IMR-90 (cell line): ENCODE data around the gene ZNF782.

Experiments
- CTCF ChIP-seq: conservative IDR thresholded peaks from 2 replicates; pipeline ENCODE4 v1.5.1; 2012; ENCODE audit warnings: mild to moderate bottlenecking, low read depth, low read length, improper control_type of control experiment
- MAFK ChIP-seq: IDR thresholded peaks from 2 replicates; pipeline ENCODE4 v1.6.1; 2012; ENCODE audit warnings: low read depth, low read length, improper control_type of control experiment
- MXI1 ChIP-seq: IDR thresholded peaks from 2 replicates; pipeline ENCODE4 v1.6.1; 2012; ENCODE audit warnings: low read depth, mild to moderate bottlenecking, low read length, moderate library complexity, borderline replicate concordance
- RAD21 ChIP-seq: IDR thresholded peaks from 2 replicates; pipeline ENCODE4 v1.6.1; 2012; ENCODE audit warnings: low read length, improper control_type of control experiment
- SMC3 ChIP-seq: fragments of 150-350 bp; IDR thresholded peaks from 2 replicates; pipeline ENCODE4 v1.6.1; 2016; ENCODE audit warnings: low read depth, mild to moderate bottlenecking, antibody characterized with exemption, low read length, moderate library complexity
- USF2 ChIP-seq: fragments of 150-350 bp; IDR thresholded peaks from 2 replicates; pipeline ENCODE4 v1.6.1; 2017; ENCODE audit warnings: mild to moderate bottlenecking, antibody characterized with exemption, low read length, low read depth

- TF ChIP-seq CTCF: no peak
- no peak for TF ChIP-seq RAD21
- TF ChIP-seq MXI1: no peak
- no peak for TF ChIP-seq SMC3
- TF ChIP-seq USF2: no peak
- TF ChIP-seq MAFK: no peak
These were observed 76.9 kb downstream of the ZNF782 start for GRCh38 chr9:96777426-96777864.
